OCI-LY7 (cell line): ENCODE measurements around the gene SPON1. TPM values are rescaled to one million over a fixed set of nuclear protein-coding genes. Genes with fewer than 3 reads are reported as not detected.

Experiments
- BruUV-seq: library from RNA; stranded (reverse); fragments of 400-500 nt; replicated peaks from 2 replicates; lab custom pipeline; 2021; lab: Mats Ljungman, UMichigan
- CTCF ChIA-PET: fragments of 300-600 bp; sonication (Branson Sonifier 250); formaldehyde crosslinking; loops from one replicate; lab custom pipeline; 2022; ENCODE audit warnings: antibody characterized with exemption; ENCODE audit not compliant: unreplicated experiment; lab: Charles Lee
- POLR2A ChIA-PET: fragments of 300-600 bp; sonication (Branson Sonifier 250); formaldehyde crosslinking; loops from one replicate; lab custom pipeline; 2022; ENCODE audit warnings: antibody characterized with exemption; lab: Charles Lee
- DNase-seq: peaks from one replicate; pipeline ENCODE4 v3.0.0-alpha.2; 2015; ENCODE audit warnings: low spot score
- H2AFZ ChIP-seq: fragments of 200-600 bp; sonication (generic), shearing (Covaris generic); 2 replicates; pipeline ENCODE4 v1.6.1; 2014; ENCODE audit warnings: mild to moderate bottlenecking, antibody characterized with exemption, low read length, moderate library complexity
- H3K27ac ChIP-seq: fragments of 200-600 bp; sonication (generic); 2 replicates; pipeline ENCODE4 v1.5.1; 2014; ENCODE audit warnings: mixed run types, low read depth, mild to moderate bottlenecking, moderate library complexity, low read length, inconsistent platforms; ENCODE audit not compliant: poor library complexity, severe bottlenecking
- H3K36me3 ChIP-seq: fragments of 200-600 bp; sonication (generic); 2 replicates; pipeline ENCODE4 v1.6.1; 2014; ENCODE audit warnings: mild to moderate bottlenecking, antibody characterized with exemption, low read length, moderate library complexity, mixed read lengths; ENCODE audit not compliant: insufficient read depth
- H3K4me1 ChIP-seq: fragments of 200-600 bp; sonication (generic); 2 replicates; pipeline ENCODE4 v1.5.1; 2014; ENCODE audit warnings: mild to moderate bottlenecking, low read length; ENCODE audit not compliant: insufficient read depth, poor library complexity, severe bottlenecking
- H3K4me2 ChIP-seq: fragments of 200-600 bp; sonication (generic); 2 replicates; pipeline ENCODE4 v1.6.1; 2014; ENCODE audit warnings: mild to moderate bottlenecking, low read length
- H3K4me3 ChIP-seq: fragments of 200-600 bp; sonication (generic); 2 replicates; pipeline ENCODE4 v1.5.1; 2014; ENCODE audit warnings: mild to moderate bottlenecking, low read depth, low read length; ENCODE audit not compliant: poor library complexity, severe bottlenecking
- H3K79me2 ChIP-seq: fragments of 200-600 bp; sonication (generic); 2 replicates; pipeline ENCODE4 v1.6.1; 2016; ENCODE audit warnings: low read depth, mild to moderate bottlenecking, low read length, moderate library complexity, mixed read lengths; ENCODE audit not compliant: insufficient read depth
- H3K9me2 ChIP-seq: fragments of 200-600 bp; sonication (generic); 2 replicates; pipeline ENCODE4 v1.6.1; 2016; ENCODE audit warnings: mild to moderate bottlenecking, low read length, mixed read lengths; ENCODE audit not compliant: insufficient read depth
- H3K9me3 ChIP-seq: fragments of 200-600 bp; sonication (generic); 2 replicates; pipeline ENCODE4 v1.6.1; 2014; ENCODE audit warnings: mild to moderate bottlenecking, mixed run types, low read length, mixed read lengths
- H4K20me1 ChIP-seq: fragments of 200-600 bp; sonication (generic); 2 replicates; pipeline ENCODE4 v1.6.1; 2014; ENCODE audit warnings: mild to moderate bottlenecking, antibody characterized with exemption, low read length, moderate library complexity, mixed read lengths; ENCODE audit not compliant: insufficient read depth
- EZH2phosphoT487 ChIP-seq: fragments of 200-600 bp; sonication (generic); IDR thresholded peaks from 2 replicates; pipeline ENCODE4 v1.6.1; 2018; ENCODE audit warnings: low read depth, borderline replicate concordance, mild to moderate bottlenecking, mixed run types, antibody characterized with exemption, low read length, moderate library complexity, mixed read lengths
- intact Hi-C: fragments of 100-400 bp; cut with micrococcal nuclease; formaldehyde crosslinking; loops from one replicate; pipeline ENCODE4 v1.10.0; 2022; ENCODE audit not compliant: unreplicated experiment
- total RNA-seq, 2 experiments: library from RNA; depleted of rRNA in 1 of 2; stranded (reverse); fragments of >200 nt in 1 of 2; shearing (Covaris generic) in 1 of 2; gene quantifications; 2 replicates each; pipeline ENCODE4 v1.2.3, GENCODE V29; 2014 to 2022
- TF ChIP-seq, protein P1 (sequence below): fragments of 200-600 bp; sonication (generic); conservative IDR thresholded peaks from 2 replicates; pipeline ENCODE4 v1.5.1; 2014; ENCODE audit warnings: mild to moderate bottlenecking, antibody characterized with exemption, low read length, moderate library complexity, mixed read lengths

The SPON1 gene
- total RNA-seq, 2 experiments from 2014 or later, result 0.38 TPM; not detected in 1

DNA sequence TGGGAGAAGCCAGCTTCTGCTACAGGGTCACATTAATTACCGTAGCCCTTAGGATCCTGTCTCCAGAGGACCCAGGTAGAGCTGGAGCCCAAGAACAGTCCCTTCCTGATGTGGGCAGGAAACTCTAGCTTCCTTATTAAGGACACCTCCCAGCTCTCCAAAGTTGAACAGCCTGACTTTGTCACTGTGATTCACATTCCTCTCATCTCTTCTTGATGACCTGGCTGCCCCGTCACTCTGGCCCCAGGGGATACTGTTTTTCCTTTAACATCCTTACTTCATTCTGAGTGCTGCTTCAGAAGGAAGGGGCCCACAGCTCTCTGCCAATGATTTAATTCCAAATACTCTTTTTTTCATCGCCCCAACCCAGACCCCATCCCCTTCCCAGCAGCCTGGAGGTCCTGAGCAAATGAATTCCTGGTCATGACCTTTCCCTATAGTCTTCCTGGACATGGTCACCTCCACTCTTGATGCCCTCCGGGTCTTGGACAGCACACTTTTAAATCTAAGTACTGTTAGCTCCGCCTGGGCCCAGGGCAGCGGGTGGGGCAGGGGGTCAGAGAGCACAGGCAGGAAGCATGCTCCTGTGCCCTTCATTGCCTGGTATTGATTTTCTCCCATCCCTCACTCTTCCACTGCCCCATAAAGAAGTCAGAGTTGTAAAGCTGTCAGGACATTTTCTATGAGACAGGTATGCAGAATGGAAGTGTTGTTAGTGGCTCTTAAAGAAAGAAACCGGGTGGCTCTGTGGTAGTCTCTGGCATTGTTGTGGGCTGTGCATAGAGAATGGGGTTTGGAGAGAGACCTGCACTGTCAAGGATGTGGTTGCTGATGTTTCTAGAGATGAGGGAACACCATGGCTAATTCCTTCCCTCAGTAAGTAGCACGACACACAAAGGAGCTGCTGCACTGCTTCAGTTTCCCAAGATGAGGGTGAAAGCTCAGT, 22.3 kb upstream of the SPON1 start:
- H2AFZ ChIP-seq, result peak overlapping the region; percentile 20; the same call in 1 of the 2 replicates
- no TSS peak for BruUV-seq
- intact Hi-C loops, result no loop called here
- H3K4me3 ChIP-seq, result no peak overlapping the region
- ChIA-PET CTCF (interaction anchor here (0.5 to 1.2 kb wide), 3 partner anchors 9 to 15 kb away, joined by 3 to 4 read pairs (median 4); no protein-coding TSS in a partner anchor), POLR2A (interaction anchor here (0.5 to 1.3 kb wide), 8 partner anchors 10 to 99 kb away, joined by 3 to 5 read pairs (median 3); no protein-coding TSS in a partner anchor)
- no peak overlapping the region for H3K27ac ChIP-seq
- H3K4me2 ChIP-seq, result no peak overlapping the region
- H3K36me3 ChIP-seq, result no peaks in the 10 kb centered on the region
- H3K9me2 ChIP-seq, result no peaks in the 10 kb centered on the region
- H3K4me1 ChIP-seq, result peaks cover 8% of the 10 kb centered on the region
- no peak for DNase-seq
- no peaks in the 10 kb centered on the region for H3K79me2 ChIP-seq
- H4K20me1 ChIP-seq, result no peaks in the 10 kb centered on the region
- no peak for TF ChIP-seq EZH2phosphoT487
- TF ChIP-seq, protein P1, sequence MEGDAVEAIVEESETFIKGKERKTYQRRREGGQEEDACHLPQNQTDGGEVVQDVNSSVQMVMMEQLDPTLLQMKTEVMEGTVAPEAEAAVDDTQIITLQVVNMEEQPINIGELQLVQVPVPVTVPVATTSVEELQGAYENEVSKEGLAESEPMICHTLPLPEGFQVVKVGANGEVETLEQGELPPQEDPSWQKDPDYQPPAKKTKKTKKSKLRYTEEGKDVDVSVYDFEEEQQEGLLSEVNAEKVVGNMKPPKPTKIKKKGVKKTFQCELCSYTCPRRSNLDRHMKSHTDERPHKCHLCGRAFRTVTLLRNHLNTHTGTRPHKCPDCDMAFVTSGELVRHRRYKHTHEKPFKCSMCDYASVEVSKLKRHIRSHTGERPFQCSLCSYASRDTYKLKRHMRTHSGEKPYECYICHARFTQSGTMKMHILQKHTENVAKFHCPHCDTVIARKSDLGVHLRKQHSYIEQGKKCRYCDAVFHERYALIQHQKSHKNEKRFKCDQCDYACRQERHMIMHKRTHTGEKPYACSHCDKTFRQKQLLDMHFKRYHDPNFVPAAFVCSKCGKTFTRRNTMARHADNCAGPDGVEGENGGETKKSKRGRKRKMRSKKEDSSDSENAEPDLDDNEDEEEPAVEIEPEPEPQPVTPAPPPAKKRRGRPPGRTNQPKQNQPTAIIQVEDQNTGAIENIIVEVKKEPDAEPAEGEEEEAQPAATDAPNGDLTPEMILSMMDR, result no peak
- H3K9me3 ChIP-seq, result 0 out of 2 replicates have a peak, but pooled peaks cover 4% of the 10 kb centered on the region

DNA sequence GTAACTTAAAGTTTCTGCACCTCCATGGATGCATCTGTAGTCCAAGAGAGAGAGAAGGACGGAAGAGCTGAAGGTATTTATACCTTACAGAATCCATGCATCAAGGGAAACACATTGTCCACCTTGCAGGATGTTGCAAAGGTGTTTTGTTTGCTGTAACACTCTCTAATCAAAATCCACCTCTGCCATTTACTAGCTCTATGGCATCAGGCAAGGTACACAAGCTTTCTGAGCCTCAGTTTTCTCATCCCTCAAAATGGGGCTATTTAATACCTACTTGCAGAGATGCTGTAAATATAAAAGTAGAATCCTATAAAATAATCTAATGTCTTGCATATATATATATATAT, 21.6 kb upstream of the SPON1 start:
- no peak for DNase-seq
- no peaks in the 10 kb centered on the region for H3K9me2 ChIP-seq
- no peaks in the 10 kb centered on the region for H4K20me1 ChIP-seq
- no TSS peak for BruUV-seq
- intact Hi-C loops, result no loop called here
- H3K9me3 ChIP-seq, result 0 out of 2 replicates have a peak, but pooled peaks cover 4% of the 10 kb centered on the region
- no peak overlapping the region for H3K4me2 ChIP-seq
- peaks cover 8% of the 10 kb centered on the region for H3K4me1 ChIP-seq
- no peak for TF ChIP-seq EZH2phosphoT487
- TF ChIP-seq, protein P1, result no peak
- H3K79me2 ChIP-seq, result no peaks in the 10 kb centered on the region
- H3K36me3 ChIP-seq, result no peaks in the 10 kb centered on the region
- no peak overlapping the region for H3K27ac ChIP-seq
- POLR2A ChIA-PET, result interaction anchor here (0.5 to 1.2 kb wide), 4 partner anchors 10 to 99 kb away, joined by 3 to 5 read pairs (median 3); no protein-coding TSS in a partner anchor
- no peak overlapping the region for H3K4me3 ChIP-seq
- peak overlapping the region; percentile 20; the same call in 1 of the 2 replicates for H2AFZ ChIP-seq
- CTCF ChIA-PET, result interaction anchor here (0.9 to 1.2 kb wide), 2 partner anchors 8 to 15 kb away, joined by 4 read pairs; no protein-coding TSS in a partner anchor
